Measurements from ENCODE around the gene PAK4. TPM values are rescaled to one million over a fixed set of nuclear protein-coding genes. Genes with fewer than 3 reads are reported as not detected.

The PAK4 gene
- total RNA-seq, 2 donors from 2014 or later = 11.2 to 13.7 TPM

GRCh38 chr19:39193803-39194202 is 68.2 kb downstream of the PAK4 start:
- H3K27ac ChIP-seq = no peak overlapping the region
- no peak overlapping the region for H3K4me3 ChIP-seq
- DNase-seq (ENCODE audit: low spot score) = no peak
- TF ChIP-seq CTCF (IDR thresholded peaks at IDR 0.05) = no peak
- H3K27me3 ChIP-seq = peaks cover 0 to 12% of the 10 kb centered on the region in 2 donors
- peaks cover 0 to 5% of the 10 kb centered on the region in 2 donors for H3K4me1 ChIP-seq
- H3K9me3 ChIP-seq = no peaks in the 10 kb centered on the region
- H3K36me3 ChIP-seq = no peaks in the 10 kb centered on the region

- no peaks in the 10 kb centered on the region for H3K9me3 ChIP-seq
- H3K36me3 ChIP-seq = no peaks in the 10 kb centered on the region
- no peak overlapping the region for H3K4me3 ChIP-seq
- no peak for TF ChIP-seq CTCF (IDR thresholded peaks at IDR 0.05)
- no peak overlapping the region for H3K27ac ChIP-seq
- DNase-seq (ENCODE audit: low spot score) = no peak
- peaks cover 0 to 12% of the 10 kb centered on the region in 2 donors for H3K27me3 ChIP-seq
- H3K4me1 ChIP-seq = peaks cover 0 to 5% of the 10 kb centered on the region in 2 donors
These were observed 69.4 kb downstream of the PAK4 start for GRCh38 chr19:39194832-39195542.

GRCh38 chr19:39195755-39196154 is 70.2 kb downstream of the PAK4 start:
- Histone ChIP-seq H3K36me3 (no peaks in the 10 kb centered on the region), H3K9me3 (no peaks in the 10 kb centered on the region), H3K27ac (no peak overlapping the region), H3K4me1 (peaks cover 0 to 5% of the 10 kb centered on the region in 2 donors), H3K27me3 (peaks cover 0 to 12% of the 10 kb centered on the region in 2 donors), H3K4me3 (no peak overlapping the region)
- TF ChIP-seq CTCF (IDR thresholded peaks at IDR 0.05) = no peak
- no peak for DNase-seq (ENCODE audit: low spot score)

GRCh38 chr19:39196320-39196719 is 70.7 kb downstream of the PAK4 start:
- TF ChIP-seq CTCF (IDR thresholded peaks at IDR 0.05) = no peak
- peaks cover 0 to 12% of the 10 kb centered on the region in 2 donors for H3K27me3 ChIP-seq

GRCh38 chr19:39196860-39197562 is 71.4 kb downstream of the PAK4 start, which contains the start of gene NCCRP1:
NCCRP1 (plus strand) TSS chr19:39196964; CDS start chr19:39196983, 19 bp downstream.
- peaks cover 0 to 5% of the 10 kb centered on the region in 2 donors for H3K4me1 ChIP-seq
- peaks cover 0 to 12% of the 10 kb centered on the region in 2 donors for H3K27me3 ChIP-seq
- H3K27ac ChIP-seq = no peak within 1 kb of the TSS
- H3K9me3 ChIP-seq = no peaks in the 10 kb centered on the region
- no peak for DNase-seq (ENCODE audit: low spot score)
- peak within 1 kb of the TSS in 1 of 2 donors; percentile 28 for H3K4me3 ChIP-seq
- no peaks in the 10 kb centered on the region for H3K36me3 ChIP-seq
- TF ChIP-seq CTCF (IDR thresholded peaks at IDR 0.05) = no peak

More at GRCh38 chr19:39196320-39196719, 70.7 kb downstream of the PAK4 start:
- no peak overlapping the region for H3K4me3 ChIP-seq
- no peak overlapping the region for H3K27ac ChIP-seq
- H3K9me3 ChIP-seq = no peaks in the 10 kb centered on the region
- DNase-seq (ENCODE audit: low spot score) = no peak
- peaks cover 0 to 5% of the 10 kb centered on the region in 2 donors for H3K4me1 ChIP-seq
- no peaks in the 10 kb centered on the region for H3K36me3 ChIP-seq

All from right atrium auricular region (tissue), 2 donors.